Stimulated activated naive B cell treated with anti-CD40 and anti-IgM and Interleukin-4, amounts not matched to agents 10 μg/mL and 1 μg/mL and 100 μg/mL, for 72 hours (primary cell): Measurements from ENCODE around the gene MDH1.
A peak's percentile ranks its signal among the peaks of the same experiment; 100 is the strongest.
"Not testable (repeated sequence)": the region's sequence is repeated elsewhere in the genome, so short reads cannot be mapped to it uniquely, and the experiment has no call there.

Experiments
- ATAC-seq, 2 donors: fragments of 150-1000 bp; cut with Tn5 transposase; replicated peaks; 2 replicates each; pipeline ENCODE4 v1.10.0; 2021; ENCODE audit warnings: moderate library complexity in 1 of 2
- DNase-seq: peaks from one replicate; pipeline ENCODE4 v3.0.0; 2021
- H3K27ac Mint-ChIP-seq: one replicate; pipeline ENCODE4 v1.8.0; 2022; ENCODE audit warnings: mild to moderate bottlenecking, mixed read lengths
- H3K27me3 Mint-ChIP-seq, 2 donors: one replicate each; pipeline ENCODE4 v1.8.0; 2022; ENCODE audit warnings: mixed read lengths in 2 of 2
- H3K36me3 Mint-ChIP-seq, 2 donors: one replicate each; pipeline ENCODE4 v1.8.0; 2022; ENCODE audit warnings: mixed read lengths in 2 of 2, mild to moderate bottlenecking in 1 of 2
- H3K4me1 Mint-ChIP-seq, 2 donors: one replicate each; pipeline ENCODE4 v1.8.0; 2022; ENCODE audit warnings: mixed read lengths in 2 of 2, mild to moderate bottlenecking in 1 of 2
- H3K4me3 Mint-ChIP-seq, 2 donors: one replicate each; pipeline ENCODE4 v1.8.0; 2022; ENCODE audit warnings: mild to moderate bottlenecking in 2 of 2, mixed read lengths in 2 of 2, moderate library complexity in 1 of 2
- H3K9me3 Mint-ChIP-seq, 2 donors: one replicate each; pipeline ENCODE4 v1.8.0; 2022; ENCODE audit warnings: mixed read lengths in 2 of 2, mild to moderate bottlenecking in 1 of 2

The MDH1 gene

DNA sequence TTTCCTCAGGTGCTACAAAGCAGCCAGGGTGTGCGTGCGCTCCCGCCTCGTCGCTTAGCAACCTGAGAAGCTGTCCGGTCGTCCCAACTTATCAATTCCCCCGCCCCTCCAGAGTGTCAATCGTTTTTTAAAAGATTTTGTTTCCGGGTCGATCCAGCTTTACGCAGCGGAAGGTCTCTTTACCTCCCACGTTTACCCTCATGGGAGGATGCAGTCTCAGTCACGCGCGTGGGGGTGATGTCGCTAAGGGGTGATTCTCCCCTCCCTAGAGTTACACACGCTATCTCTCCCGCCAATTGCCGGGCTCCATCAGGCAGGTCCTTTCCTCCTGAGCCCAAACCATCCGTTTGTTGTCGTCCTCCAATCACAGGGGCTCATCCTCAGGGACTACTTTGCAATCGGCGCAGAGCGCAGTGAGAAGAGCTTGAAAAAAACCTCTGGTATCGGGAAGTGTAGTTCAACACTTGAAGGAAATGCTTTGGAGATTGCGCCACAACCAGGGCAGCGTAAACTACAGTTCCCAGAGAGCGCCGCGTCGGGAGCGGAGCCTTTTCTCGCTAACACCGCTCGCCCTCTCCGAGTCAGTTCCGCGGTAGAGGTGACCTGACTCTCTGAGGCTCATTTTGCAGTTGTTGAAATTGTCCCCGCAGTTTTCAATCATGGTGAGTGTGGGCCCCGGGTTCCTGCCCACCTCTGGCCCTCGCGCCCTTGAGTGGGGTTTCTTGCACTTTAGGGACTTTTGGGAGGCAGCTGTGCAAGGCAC, at the start of gene MDH1, which contains the start of gene WDPCP:
Gene MDH1, plus strand, starts transcription at position 579 of the 763 bp plus-strand sequence. Its CDS starts 81 bp downstream, at position 660.
Gene WDPCP, minus strand, starts transcription at position 93 of the 763 bp plus-strand sequence. CDS start 206 bp downstream, outside the sequence.
- Mint-ChIP-seq H3K27ac (peak within 1 kb of the TSS; percentile 93), H3K9me3 (no peaks in the 10 kb centered on the region), H3K27me3 (no peaks in the 10 kb centered on the region), H3K4me3 (peak within 1 kb of the TSS; percentile 95 to 97), H3K4me1 (peaks cover 16 to 32% of the 10 kb centered on the region in 2 donors), H3K36me3 (peaks cover 6 to 9% of the 10 kb centered on the region in 2 donors)
- DNase-seq, result peak; percentile 96
- ATAC-seq, result peak; percentile 92 to 93

DNA sequence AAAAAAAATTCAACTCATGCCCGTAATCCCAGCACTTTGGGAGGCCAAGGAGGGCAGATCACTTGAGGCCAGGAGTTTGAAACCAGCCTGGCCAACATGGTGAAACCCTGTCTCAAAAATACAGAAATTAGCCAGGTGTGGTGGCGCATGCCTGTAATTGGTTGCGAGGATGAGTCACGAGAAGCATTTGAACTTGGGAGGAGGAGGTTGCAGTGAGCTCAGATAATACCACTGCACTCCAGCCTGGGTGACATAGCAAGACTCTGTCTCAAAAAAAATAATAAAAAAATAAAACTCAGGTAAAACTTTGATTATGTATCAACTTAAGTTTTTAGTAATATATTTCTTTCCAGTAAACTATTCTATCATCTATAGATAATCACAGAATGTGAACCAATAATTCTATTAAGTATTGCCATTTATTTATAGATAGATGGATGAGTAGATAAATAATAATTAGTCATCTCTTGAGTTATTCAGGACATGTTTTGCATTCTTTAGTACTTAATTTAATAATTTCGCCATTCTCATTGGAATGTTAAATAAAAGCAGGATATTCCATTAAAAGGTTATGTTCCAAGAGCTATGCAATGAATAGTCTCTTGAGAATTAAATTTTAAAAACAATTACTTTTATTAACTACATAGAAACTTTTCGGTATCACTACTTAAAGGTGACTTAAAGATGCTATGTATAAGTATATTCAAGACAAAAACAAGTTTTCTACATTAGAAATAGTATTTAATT, 49.2 kb upstream of the MDH1 start:
- no peaks in the 10 kb centered on the region for H3K27me3 Mint-ChIP-seq
- peaks cover 10 to 11% of the 10 kb centered on the region in 2 donors for H3K36me3 Mint-ChIP-seq
- no peak overlapping the region for H3K27ac Mint-ChIP-seq
- H3K4me1 Mint-ChIP-seq, result peaks cover 4 to 18% of the 10 kb centered on the region in 2 donors
- DNase-seq, result no peak
- no peak overlapping the region for H3K4me3 Mint-ChIP-seq
- H3K9me3 Mint-ChIP-seq, result peaks cover 3 to 4% of the 10 kb centered on the region in 2 donors
- no peak for ATAC-seq

DNA sequence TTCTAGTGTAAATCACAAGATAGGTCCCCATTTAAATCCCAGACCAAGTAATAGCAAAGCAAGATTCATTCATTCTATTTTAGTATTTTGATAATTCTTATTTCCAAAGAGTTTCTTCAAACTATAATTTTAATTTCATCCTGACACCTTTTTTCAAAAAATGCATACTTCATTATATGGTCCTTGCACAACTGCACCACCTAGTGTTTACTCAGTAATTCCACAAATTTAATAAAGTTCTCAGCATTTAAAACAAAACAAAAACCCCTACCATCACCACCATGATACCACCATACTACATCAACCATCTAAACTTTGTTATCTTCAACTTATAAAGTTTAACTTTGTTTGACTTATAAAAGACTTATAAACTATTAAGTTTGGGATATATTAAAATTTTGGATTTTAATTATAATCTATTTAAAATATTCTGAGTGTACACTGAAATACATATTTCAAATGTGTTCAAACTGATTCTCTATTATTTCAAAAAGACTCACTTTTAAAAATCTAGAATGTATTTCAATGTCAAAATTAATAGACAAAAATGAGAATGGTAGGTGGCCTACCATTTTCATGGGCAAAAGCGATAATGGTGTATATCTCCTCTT, 44.6 kb upstream of the MDH1 start:
- ATAC-seq, result peak in 1 of 2 donors; percentile 34
- peaks cover 2 to 4% of the 10 kb centered on the region in 2 donors for H3K9me3 Mint-ChIP-seq
- DNase-seq, result no peak
- H3K36me3 Mint-ChIP-seq, result peaks cover 6 to 10% of the 10 kb centered on the region in 2 donors
- no peaks in the 10 kb centered on the region for H3K27me3 Mint-ChIP-seq
- no peak overlapping the region for H3K27ac Mint-ChIP-seq
- peaks cover 9 to 18% of the 10 kb centered on the region in 2 donors for H3K4me1 Mint-ChIP-seq
- H3K4me3 Mint-ChIP-seq, result no peak overlapping the region

DNA sequence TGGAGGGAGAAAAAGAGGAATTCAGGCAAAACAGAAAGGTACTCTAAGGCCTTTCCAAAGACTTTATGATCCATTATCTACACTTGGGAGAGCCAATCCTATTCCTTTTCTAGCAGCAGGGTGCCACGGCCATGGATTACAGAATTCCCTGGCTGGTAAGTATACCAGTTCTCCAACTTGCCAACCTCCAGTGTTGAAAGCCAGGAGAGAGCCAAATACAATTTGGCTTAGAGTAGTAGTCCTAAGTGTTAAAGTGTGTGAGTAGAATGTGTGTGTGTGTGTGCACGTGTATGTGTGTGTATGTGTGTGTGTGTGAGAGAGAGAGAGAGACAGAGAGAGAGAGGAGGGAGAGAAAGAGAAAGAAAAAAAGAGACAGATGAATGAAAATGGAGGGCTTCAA, 43.7 kb upstream of the MDH1 start:
- Mint-ChIP-seq H3K27ac (no peak overlapping the region), H3K36me3 (peaks cover 6 to 10% of the 10 kb centered on the region in 2 donors), H3K9me3 (peaks cover 2 to 4% of the 10 kb centered on the region in 2 donors), H3K4me3 (no peak overlapping the region), H3K4me1 (peaks cover 11 to 20% of the 10 kb centered on the region in 2 donors), H3K27me3 (no peaks in the 10 kb centered on the region)
- DNase-seq (no peak), ATAC-seq (no peak)

DNA sequence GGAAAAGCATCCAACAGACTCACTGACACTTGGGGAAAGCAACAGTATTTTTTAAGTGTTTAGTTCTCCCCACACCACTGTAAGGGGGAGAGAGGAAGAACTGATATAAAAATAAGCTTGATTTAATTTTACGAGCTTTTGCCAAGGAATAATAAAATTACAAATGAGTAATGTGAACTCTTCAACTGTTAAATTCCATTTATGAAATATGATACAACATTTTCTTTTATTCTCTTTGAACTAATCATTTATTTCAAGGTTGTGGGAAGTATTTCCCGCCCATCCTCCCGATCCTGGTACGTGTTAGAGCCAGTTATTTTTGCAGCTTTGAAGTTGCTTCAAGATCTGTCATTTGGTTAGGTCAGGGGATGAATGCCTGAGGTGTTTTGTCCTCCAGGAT, 35.7 kb upstream of the MDH1 start:
- Mint-ChIP-seq H3K4me3 (no peak overlapping the region), H3K27me3 (no peaks in the 10 kb centered on the region), H3K4me1 (peaks cover 13 to 16% of the 10 kb centered on the region in 2 donors), H3K9me3 (peaks cover 13 to 18% of the 10 kb centered on the region in 2 donors), H3K27ac (no peak overlapping the region), H3K36me3 (peaks cover 31 to 33% of the 10 kb centered on the region in 2 donors)
- DNase-seq (no peak), ATAC-seq (no peak)

DNA sequence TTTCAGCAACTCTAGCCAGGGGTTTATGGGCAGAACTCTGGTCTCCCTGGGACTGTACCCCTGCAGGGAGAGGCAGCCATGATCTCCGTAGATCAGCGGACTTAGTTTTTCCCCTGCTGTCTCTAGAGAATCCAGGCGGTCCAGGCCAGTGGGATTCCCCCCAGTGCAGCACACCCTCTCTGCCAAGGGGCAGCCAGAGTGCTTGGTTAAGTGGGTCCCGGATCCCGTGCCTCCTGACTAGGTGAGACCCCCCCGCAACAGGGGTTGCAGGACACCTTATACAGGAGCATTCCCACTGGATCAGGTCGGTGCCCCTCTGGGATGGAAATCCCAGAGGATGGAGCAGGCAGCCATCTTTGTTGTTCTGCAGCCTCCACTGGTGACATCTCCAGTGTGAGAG, 33.5 kb upstream of the MDH1 start:
- H3K27me3 Mint-ChIP-seq, result no peaks in the 10 kb centered on the region
- no peak for DNase-seq
- no peak for ATAC-seq
- peaks cover 17 to 28% of the 10 kb centered on the region in 2 donors for H3K9me3 Mint-ChIP-seq
- H3K27ac Mint-ChIP-seq, result no peak overlapping the region
- H3K36me3 Mint-ChIP-seq, result peaks cover 50 to 52% of the 10 kb centered on the region in 2 donors
- no peak overlapping the region for H3K4me3 Mint-ChIP-seq
- peaks cover 8 to 10% of the 10 kb centered on the region in 2 donors for H3K4me1 Mint-ChIP-seq

DNA sequence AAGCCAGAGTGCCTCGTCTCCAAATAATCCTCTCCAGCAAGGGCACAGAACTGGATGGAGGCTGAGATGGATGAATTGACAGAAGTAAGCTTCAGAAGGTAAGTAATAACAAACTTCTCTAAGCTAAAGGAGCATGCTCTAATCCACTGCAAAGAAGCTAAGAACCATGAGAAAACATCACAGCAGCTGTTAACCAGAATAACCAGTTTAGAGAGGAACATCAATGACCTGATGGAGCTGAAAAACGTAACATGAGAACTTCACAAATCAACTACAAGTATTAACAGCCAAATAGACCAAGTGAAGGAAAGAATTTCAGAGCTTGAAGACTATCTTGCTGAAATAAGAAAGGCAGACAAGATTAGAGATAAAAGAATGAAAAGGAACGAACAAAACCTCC, 32.8 kb upstream of the MDH1 start:
- peaks cover 7 to 10% of the 10 kb centered on the region in 2 donors for H3K4me1 Mint-ChIP-seq
- H3K27ac Mint-ChIP-seq, result no peak overlapping the region
- peaks cover 53 to 59% of the 10 kb centered on the region in 2 donors for H3K36me3 Mint-ChIP-seq
- H3K9me3 Mint-ChIP-seq, result peaks cover 17 to 31% of the 10 kb centered on the region in 2 donors
- no peak for ATAC-seq
- no peak overlapping the region for H3K4me3 Mint-ChIP-seq
- no peaks in the 10 kb centered on the region for H3K27me3 Mint-ChIP-seq
- no peak for DNase-seq

DNA sequence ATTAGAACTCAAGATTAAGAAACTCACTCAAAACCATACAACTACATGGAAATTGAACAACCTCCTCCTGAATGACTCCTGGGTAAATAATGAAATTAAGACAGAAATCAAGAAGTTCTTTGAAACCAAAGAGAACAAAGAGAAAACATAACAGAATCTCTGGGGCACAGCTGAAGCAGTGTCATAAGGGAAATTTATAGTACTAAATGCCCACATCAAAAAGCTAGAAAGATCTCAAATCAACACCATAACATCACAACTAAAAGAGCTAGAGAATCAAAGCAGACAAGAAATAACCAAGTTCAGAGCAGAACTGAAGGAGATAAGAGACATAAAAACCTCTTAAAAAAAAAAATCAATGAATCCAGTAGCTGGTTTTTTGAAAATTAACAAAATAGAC, 30.9 kb upstream of the MDH1 start:
- not testable (repeated sequence) for DNase-seq, H3K27ac Mint-ChIP-seq, H3K27me3 Mint-ChIP-seq, H3K4me1 Mint-ChIP-seq, ATAC-seq, H3K4me3 Mint-ChIP-seq
- Mint-ChIP-seq H3K9me3 (peaks cover 17 to 29% of the 10 kb centered on the region in 2 donors), H3K36me3 (peaks cover 59 to 68% of the 10 kb centered on the region in 2 donors)

DNA sequence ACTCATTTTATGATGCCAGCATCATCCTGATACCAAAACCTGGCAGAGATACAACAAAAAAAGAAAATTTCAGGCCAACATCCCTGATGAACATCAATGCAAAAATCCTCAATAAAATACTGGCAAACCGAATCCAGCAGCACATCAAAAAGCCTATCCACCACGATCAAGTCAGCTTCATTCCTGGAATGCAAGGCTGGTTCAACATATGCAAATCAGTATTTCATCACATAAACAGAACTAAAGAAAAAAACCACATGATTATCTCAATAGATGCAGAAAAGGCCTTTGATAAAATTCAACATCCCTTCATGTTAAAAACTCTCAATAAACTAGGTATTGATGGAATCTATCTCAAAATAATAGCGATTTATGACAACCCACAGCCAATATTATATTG, 29.8 kb upstream of the MDH1 start:
- not testable (repeated sequence) for ATAC-seq, H3K4me1 Mint-ChIP-seq, H3K27me3 Mint-ChIP-seq, H3K27ac Mint-ChIP-seq, DNase-seq, H3K4me3 Mint-ChIP-seq
- H3K36me3 Mint-ChIP-seq, result peaks cover 56 to 68% of the 10 kb centered on the region in 2 donors
- peaks cover 17 to 29% of the 10 kb centered on the region in 2 donors for H3K9me3 Mint-ChIP-seq

DNA sequence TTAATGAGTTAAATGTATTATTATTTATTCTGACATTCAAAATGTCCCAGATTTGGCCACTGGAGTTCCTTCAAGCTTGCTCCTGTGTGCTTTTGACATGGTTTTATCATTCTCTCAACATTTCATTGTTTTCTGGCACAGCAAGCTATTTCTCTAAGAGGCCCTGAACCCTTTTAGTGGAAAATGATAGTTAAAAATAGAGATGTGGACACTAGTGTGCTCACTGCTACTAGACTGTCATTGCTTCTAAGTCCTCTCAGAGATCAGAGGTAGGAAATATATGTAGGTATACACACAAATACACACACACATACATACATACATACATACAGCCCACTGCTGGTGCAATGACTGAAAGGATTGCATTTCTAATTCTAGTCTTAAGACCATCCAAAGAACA, 26.0 kb upstream of the MDH1 start:
- peaks cover 19 to 27% of the 10 kb centered on the region in 2 donors for H3K9me3 Mint-ChIP-seq
- no peak overlapping the region for H3K4me3 Mint-ChIP-seq
- peaks cover 0 to 1% of the 10 kb centered on the region in 2 donors for H3K4me1 Mint-ChIP-seq
- no peak overlapping the region for H3K27ac Mint-ChIP-seq
- H3K36me3 Mint-ChIP-seq, result peaks cover 37 to 55% of the 10 kb centered on the region in 2 donors
- no peak for DNase-seq
- ATAC-seq, result no peak
- H3K27me3 Mint-ChIP-seq, result no peaks in the 10 kb centered on the region

DNA sequence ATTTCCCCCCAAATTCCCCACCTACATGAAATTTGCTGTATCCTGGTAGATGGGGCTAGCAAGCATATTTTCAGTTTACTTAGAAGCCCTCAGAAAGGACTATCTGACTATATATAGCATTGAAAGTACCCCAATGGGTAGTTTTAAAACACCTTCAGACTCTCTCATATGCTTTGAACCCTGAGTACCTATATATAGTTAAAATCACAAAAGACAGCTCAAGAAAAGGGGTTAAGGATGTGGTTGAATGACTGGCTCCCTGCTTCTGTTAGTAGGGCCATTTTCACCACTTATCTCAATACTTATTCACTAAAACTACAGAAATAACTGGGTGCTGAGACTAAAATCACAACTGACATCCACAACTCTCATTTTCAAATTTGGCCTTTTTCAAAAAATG, 19.0 kb upstream of the MDH1 start:
- ATAC-seq (no peak), DNase-seq (no peak)
- H3K4me3 Mint-ChIP-seq, result no peak overlapping the region
- no peak overlapping the region for H3K27ac Mint-ChIP-seq
- H3K27me3 Mint-ChIP-seq, result no peaks in the 10 kb centered on the region
- peaks cover 20 to 26% of the 10 kb centered on the region in 2 donors for H3K9me3 Mint-ChIP-seq
- peaks cover 12 to 42% of the 10 kb centered on the region in 2 donors for H3K36me3 Mint-ChIP-seq
- peaks cover 4 to 10% of the 10 kb centered on the region in 2 donors for H3K4me1 Mint-ChIP-seq

DNA sequence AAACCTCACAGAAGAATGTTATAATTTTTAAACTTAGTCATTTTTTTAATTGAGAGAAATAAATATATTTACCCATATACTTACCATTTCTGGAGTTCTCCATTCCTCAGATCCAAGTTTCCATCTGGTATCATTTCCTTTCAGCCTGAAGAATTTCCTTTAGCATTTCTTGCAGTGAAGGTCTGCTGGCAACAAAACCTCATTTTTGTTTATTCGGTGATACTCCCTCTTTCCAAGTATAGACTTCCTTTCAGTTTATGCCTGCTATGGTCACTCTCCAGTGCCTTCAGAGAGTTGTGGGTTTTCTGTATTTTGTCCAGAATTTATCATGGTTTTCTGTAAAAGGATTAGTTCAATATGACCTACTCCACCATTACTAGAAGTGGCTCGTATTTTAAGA, 17.5 kb upstream of the MDH1 start:
- Mint-ChIP-seq H3K4me3 (no peak overlapping the region), H3K27ac (no peak overlapping the region), H3K9me3 (peaks cover 15 to 22% of the 10 kb centered on the region in 2 donors), H3K4me1 (peaks cover 4 to 10% of the 10 kb centered on the region in 2 donors), H3K27me3 (no peaks in the 10 kb centered on the region), H3K36me3 (peaks cover 10 to 38% of the 10 kb centered on the region in 2 donors)
- DNase-seq (no peak), ATAC-seq (no peak)

DNA sequence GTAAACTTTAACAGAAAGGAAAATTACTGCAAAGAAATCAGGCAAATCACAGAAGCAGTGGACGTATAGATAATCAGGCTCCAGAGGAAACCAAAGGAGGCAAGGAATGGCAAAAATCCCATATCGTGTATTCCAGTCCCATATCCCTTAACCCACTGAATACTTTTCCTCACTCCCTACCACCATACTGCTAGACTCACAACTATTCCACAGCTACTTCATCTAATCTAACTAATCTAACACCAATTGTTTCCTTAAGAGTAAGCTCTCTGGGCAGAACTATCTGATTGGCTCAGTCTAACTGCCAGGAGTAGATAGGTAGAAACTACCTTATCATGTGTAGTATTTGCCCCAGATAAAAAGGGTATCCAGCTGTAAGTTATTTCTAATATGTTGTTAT, 16.8 kb upstream of the MDH1 start:
- no peak overlapping the region for H3K4me3 Mint-ChIP-seq
- H3K27me3 Mint-ChIP-seq, result no peaks in the 10 kb centered on the region
- ATAC-seq (no peak), DNase-seq (no peak)
- H3K9me3 Mint-ChIP-seq, result peaks cover 12 to 21% of the 10 kb centered on the region in 2 donors
- H3K27ac Mint-ChIP-seq, result no peak overlapping the region
- peaks cover 8 to 34% of the 10 kb centered on the region in 2 donors for H3K36me3 Mint-ChIP-seq
- H3K4me1 Mint-ChIP-seq, result peaks cover 6 to 10% of the 10 kb centered on the region in 2 donors

DNA sequence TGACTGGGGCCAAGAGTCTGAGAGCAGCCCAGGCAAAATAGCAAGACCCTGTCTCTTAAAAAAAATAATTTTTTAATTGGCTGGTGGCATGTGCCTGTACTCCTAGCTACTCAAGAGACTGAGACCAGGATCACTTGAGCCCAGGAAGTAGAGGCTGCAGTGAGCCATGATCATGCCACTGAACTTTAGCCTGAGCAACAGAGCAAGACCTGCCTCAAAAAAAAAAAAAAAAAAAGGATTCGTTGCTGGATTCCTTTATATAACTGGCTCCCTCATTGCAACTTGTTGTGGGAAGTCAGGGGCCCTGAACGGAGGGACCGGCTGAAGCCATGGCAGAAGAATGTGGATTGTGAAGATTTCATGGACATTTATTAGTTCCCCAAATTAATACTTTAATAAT, 15.7 kb upstream of the MDH1 start:
- H3K36me3 Mint-ChIP-seq, result peaks cover 4 to 24% of the 10 kb centered on the region in 2 donors
- peaks cover 8 to 13% of the 10 kb centered on the region in 2 donors for H3K9me3 Mint-ChIP-seq
- not testable (repeated sequence) for H3K27ac Mint-ChIP-seq, H3K27me3 Mint-ChIP-seq, H3K4me3 Mint-ChIP-seq, ATAC-seq, DNase-seq
- peaks cover 6 to 10% of the 10 kb centered on the region in 2 donors for H3K4me1 Mint-ChIP-seq
